GM18505 (cell line): ENCODE results near the gene KRT81.
"Not testable (repeated sequence)": the region's sequence is repeated elsewhere in the genome, so short reads cannot be mapped to it uniquely, and the experiment has no call there.

Experiments
- ATAC-seq: cut with Tn5 transposase; IDR thresholded peaks from one replicate; pipeline ENCODE4 v1.9.1; 2021; ENCODE audit not compliant: unreplicated experiment
- POLR2A ChIP-seq: IDR thresholded peaks from 4 replicates; pipeline ENCODE4 v1.6.1; 2011; ENCODE audit warnings: borderline replicate concordance; ENCODE audit not compliant: insufficient read depth, insufficient read length; ENCODE audit errors: extremely low read depth

Gene KRT81

DNA sequence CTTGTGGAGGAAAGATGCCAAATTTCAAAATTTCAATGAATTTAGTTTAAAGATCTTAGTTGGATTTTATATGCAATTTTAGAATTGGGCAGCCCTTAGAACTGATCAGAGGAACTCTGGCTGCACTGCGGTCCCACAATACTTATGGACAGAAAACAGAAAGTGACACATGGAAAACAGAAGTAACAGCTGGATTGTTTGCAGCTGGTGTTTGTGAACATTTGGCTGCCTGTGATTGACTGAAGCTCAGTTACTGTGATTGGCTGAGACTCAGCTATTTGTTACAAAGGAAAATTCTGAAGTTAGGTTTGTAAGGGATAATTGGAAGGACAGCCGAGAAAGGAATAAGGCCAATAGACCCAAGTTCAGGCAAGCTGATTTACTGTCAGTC, 26.9 kb downstream of the KRT81 start:
- no peak for TF ChIP-seq POLR2A
- no peak for ATAC-seq

DNA sequence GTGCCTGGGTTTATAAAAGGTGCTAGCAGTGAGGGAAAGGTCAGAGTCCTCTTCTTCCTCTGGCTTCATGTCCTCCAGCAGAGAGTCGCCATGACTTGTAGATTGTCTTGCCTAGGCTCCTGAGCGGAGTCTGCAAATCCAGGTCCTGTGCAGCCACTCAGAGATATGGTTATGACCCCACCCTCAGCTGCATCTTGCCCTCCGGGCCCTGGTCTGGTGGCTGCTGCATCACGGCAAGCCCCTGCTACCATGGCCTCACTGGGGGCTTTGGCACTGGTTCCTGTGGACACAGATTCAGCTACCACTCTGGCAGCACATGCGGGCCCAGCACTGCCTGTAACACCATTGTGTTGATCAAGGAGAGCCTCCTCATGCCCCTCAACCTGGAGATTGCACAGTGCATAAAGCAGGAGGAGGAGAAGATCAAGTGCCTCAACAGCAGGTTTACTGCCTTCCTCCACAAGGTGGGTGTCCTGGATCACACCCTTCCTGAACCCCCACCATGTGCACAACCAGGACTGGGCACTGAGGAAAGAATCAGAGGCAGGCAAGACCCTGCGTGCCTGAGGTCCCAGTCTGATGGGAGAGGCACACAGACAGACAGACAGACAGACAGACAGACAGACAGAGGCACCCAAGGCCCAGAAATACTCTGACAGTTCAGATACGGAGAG, 27.4 kb downstream of the KRT81 start:
- TF ChIP-seq POLR2A = no peak
- no peak for ATAC-seq

DNA sequence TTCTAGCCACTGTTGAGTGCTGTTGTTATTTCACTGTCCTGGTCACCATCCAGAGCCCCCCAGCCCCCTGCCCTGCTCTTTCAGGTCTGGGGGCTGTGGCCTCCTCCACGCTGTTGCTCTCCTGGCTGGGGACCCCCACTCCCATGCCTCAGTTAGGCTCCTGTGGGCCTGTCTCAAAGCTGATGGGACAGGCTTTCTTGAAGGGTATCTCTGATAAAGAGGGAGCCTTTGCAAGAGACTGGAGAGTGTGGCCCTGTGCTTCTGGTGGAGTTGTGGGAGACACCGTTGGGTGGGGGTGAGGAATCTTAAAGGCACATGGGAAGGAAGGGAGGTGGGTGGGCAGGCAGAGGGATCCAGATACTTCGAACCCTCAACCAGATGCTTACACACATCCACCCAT, 29.0 kb downstream of the KRT81 start:
- no peak for TF ChIP-seq POLR2A
- ATAC-seq = no peak

DNA sequence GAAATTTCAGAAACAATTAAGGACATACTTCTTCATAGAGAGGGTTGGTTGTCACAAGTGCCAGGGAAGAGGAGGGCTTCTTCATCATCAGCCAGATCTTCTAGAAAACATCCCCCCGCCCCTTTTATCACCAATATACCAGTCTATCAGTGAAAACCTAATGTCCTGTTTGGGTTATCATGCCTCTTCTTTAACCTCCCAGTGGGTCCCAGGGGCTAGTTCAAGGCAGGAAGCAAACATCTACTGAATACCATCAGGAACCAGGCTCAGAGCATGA, 30.2 kb downstream of the KRT81 start:
- ATAC-seq = no peak
- TF ChIP-seq POLR2A = no peak

DNA sequence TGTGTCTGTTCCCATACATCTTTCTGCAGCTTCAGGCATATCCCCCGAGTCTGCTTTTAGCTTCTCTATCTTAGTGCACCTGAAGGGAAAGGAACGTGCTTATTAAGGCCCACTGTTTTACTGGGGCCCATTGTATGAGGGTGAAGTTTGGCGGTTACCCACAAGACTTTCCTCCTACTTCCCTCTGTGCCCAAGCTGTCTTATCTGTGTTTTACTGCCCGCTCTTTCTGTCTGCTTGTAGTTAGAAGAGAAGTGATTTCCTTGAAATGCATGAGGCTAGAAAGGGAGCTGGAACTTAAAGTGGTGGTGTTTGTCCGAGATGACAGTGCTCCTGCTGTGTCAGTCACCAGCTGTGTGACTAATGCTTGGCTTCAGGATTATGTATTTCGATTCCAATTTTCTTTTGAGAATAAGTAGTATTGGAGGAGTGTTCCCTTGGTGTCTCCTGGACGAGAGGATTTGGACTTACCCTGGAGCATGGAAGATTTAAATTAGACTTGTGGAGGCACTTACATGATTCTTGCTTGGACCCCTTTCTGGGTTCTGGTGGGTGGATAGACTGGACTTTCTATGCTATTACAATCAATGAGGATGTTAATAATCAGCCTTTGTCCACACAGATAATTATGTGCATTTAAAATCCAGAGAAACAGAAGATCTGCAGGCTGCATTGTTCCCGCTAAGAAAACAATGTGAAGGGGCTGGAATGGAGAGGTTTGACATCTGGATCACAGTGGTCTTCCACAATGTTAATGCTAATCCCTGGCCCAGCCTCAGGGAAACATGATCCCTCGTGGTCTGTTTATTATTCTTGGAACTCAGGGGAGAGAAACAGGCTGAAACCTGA, 30.8 kb downstream of the KRT81 start:
- no peak for TF ChIP-seq POLR2A
- ATAC-seq = no peak

DNA sequence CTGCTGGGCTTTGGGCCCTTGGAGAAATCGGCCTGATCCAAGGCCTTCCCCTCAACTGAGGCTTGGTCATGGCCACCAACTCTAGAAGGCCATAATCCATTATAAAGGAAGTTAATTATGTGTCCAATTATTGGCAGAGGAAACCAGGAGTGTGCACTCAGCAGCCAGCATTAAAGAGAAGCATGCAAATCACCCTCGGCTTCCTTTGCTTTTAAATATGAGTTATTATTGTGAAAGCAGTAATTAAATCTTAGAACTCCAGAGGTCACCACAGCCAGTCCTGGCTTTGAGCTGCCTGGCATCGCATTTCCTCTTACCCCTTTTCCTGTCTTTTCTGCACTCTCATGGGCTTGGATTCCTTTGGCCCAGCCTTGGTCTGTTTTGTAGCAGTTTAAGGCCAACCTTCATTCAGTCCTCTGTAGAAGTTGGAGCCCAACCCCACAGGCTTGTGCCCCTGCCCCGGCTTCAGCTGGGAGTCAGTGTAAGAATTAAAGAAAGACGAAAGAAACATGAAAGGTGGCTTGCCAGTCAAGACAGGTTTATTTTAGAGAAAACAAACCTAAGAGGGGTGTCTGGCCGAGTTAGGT, 31.6 kb downstream of the KRT81 start:
- ATAC-seq = no peak
- TF ChIP-seq POLR2A = no peak

DNA sequence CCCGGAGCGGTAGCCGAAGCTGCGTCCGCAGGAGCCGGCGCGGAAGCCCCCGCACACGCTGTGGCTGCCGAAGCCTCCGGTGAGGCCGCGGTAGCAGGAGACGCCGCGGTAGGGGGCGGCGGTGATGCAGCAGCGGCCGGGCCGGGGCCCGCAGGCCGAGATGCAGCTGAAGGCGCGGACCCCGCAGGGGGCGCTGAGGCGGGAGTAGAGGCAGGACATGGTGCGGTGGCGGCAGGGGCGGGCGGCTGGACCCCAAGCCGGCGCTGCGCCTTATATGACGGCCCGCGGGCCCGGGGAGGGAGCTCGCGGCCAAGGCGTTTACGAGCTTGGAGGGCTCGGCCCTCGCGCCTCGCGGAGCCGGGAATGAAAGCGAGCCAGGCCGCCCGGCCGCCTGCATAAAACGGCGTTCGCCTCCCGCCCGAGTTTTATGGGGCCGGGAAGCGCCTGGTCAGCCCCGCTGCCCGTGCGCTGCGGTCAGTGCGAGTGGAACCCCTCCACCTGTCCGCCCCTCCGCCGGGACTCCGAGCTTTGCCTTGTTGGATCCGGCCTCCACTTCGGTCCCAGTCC, 32.9 kb downstream of the KRT81 start:
- ATAC-seq = no peak
- no peak for TF ChIP-seq POLR2A

DNA sequence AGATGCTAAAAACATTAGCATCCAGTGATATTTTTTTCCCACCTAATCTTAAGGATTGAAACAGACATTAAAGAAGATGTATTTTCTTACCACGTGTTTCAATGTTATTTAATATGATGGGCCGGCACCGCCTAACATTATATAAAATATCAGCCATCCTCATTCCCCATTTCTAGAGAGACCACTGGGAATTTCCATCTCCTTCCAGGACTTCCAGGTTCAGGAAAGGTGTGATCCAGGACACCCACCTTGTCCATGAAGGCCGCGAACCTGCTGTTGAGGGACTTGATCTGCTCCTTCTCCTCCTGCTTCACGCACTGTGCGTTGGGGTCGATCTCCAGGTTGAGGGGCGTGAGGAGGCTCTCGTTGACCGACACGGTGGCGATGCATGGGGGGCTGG, 33.4 kb downstream of the KRT81 start:
- not testable (repeated sequence) for ATAC-seq

DNA sequence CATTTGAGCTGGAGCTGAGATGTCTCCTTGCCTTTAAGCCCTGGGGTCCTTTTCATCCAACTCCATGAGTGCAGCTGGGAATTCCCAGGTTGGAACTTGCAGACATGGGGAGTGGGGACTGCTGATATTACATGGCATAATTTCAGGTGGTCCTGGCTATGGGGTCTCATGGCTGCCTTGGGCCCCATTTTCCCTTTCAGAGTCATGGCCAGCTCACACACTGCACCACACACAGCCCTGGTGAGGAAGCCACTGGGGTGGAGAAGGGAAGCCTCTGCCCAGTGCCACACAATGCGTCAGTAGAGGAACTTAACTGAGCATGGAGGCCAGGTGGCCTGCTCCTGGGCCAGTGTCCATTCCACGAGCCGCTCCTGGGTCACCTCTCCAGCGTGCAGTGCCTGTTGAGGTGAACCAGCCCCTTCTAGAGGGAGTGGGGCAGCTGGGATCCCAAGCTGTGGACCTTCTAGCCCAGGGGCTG, 34.2 kb downstream of the KRT81 start:
- ATAC-seq = no peak
- TF ChIP-seq POLR2A = no peak

DNA sequence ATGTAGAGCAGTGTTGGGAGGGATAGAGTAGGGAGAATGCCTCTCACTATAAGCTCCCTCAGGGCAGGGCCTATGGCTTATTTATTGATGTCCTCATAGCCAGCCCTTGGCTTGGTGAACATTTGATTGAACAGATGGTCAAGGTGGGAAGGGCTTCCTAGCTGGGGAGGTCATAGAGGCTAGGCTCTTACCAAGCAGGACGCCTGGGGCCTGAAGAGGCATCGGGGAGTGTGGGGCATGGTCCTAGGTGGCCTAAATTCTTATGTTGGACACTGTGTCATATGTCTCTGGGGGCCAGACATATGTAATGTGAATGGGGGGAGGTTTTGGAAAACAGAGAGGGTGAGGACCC, 34.8 kb downstream of the KRT81 start:
- no peak for TF ChIP-seq POLR2A
- no peak for ATAC-seq

DNA sequence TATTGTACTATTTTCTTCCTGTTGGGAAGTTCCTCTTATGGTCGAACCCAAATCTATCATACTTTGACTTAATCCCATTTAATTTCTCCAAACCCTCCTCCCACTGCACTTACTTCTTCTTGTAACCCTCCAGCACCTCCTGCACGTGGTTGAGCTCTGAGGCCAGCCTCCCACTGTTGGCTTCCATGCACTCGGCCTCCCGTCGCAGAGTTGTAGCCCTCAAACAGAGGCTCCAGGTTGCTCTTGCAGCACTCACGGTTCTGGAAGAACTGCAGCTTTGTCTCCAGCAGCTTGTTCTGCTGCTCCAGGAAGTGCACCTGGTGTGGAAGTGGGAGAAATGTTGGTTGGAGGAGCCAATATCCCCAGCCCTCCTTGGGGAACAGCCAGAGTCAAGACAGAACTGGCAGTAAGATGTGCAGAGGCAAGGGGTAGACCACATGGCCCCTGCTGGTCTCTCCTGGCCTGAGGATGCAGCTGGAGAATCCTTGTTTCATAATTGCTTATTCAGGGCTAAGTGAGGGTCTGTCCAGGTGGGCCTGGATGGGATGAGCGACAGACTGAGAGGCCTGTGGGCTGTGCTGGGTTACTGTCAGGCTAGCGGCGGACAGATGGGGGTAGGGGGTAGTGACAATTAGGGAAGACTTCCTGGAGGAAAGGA, 35.3 kb downstream of the KRT81 start:
- ATAC-seq = no peak

DNA sequence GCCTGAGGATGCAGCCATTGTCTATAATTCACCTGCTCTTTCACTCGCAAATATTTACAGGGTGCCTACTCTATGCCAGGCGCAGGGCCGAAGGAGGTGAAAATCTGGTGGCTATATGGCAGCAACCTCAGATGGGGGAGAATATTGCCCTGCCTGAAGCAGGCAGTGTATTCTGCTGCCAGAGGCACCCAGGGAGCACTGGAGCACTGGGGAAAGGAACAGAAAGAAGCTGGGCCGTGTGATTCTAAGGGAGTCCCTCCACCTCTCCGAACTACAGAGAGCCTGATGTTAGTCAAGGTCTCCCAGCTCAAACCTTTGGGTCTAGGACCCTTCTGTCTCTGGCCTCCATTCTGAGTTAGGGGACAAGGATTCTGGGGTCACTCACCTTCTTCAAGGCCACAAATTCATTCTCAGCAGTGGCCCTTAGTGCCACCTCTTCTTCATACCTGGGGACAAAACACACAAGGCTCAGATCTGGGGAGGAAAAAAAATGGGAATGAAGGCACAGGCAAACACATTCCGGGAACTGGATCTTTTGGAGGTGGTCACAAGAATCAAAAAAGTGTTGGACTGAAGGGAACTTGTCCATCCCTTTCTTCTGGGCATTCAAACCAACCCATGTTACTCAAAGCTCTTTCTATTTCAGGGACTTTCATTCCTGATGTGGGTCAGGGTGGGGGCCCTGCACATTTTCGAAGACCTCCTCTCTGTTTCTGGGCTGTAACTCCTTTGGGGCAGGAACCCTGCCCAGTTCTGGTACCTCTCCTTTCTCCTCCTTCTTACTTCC, 36.2 kb downstream of the KRT81 start:
- no peak for ATAC-seq
- TF ChIP-seq POLR2A = no peak

More for the DNA sequence above, 35.3 kb downstream of the KRT81 start:
- TF ChIP-seq POLR2A = no peak
